H9 (cell line): ENCODE measurements around the gene FGD6. TPM values are rescaled to one million over a fixed set of nuclear protein-coding genes. Genes with fewer than 3 reads are reported as not detected.

Experiments
- DNase-seq: peaks from one replicate; pipeline ENCODE4 v3.0.0-alpha.2; 2017
- H2AFZ ChIP-seq: one replicate; pipeline ENCODE4 v1.6.1; 2013; ENCODE audit warnings: mild to moderate bottlenecking, low read length, control low read depth, moderate library complexity
- H2AK5ac ChIP-seq: 2 replicates; pipeline ENCODE4 v1.6.1; 2013; ENCODE audit warnings: low read length, control low read depth, mixed read lengths; ENCODE audit not compliant: insufficient read length
- H2BK120ac ChIP-seq: one replicate; pipeline ENCODE4 v1.6.1; 2013; ENCODE audit warnings: low read depth, mild to moderate bottlenecking, low read length, control low read depth, inconsistent platforms; ENCODE audit not compliant: poor library complexity, severe bottlenecking
- H2BK12ac ChIP-seq: 2 replicates; pipeline ENCODE4 v1.6.1; 2013; ENCODE audit warnings: low read length, control low read depth, mixed read lengths, low read depth; ENCODE audit not compliant: insufficient read length
- H2BK15ac ChIP-seq: 2 replicates; pipeline ENCODE4 v1.6.1; 2013; ENCODE audit warnings: low read depth, low read length, control low read depth
- H2BK20ac ChIP-seq: one replicate; pipeline ENCODE4 v1.6.1; 2013; ENCODE audit warnings: low read depth, mild to moderate bottlenecking, low read length, control low read depth, inconsistent platforms; ENCODE audit not compliant: poor library complexity, severe bottlenecking
- H2BK5ac ChIP-seq: 2 replicates; pipeline ENCODE4 v1.6.1; 2013; ENCODE audit warnings: low read length, control low read depth, mixed read lengths; ENCODE audit not compliant: insufficient read length
- H3K14ac ChIP-seq: 2 replicates; pipeline ENCODE4 v1.6.1; 2013; ENCODE audit warnings: low read length, control low read depth; ENCODE audit not compliant: insufficient read depth
- H3K18ac ChIP-seq: 2 replicates; pipeline ENCODE4 v1.6.1; 2013; ENCODE audit warnings: low read depth, mild to moderate bottlenecking, mixed read lengths, low read length, control low read depth; ENCODE audit not compliant: insufficient read length
- H3K23ac ChIP-seq: 2 replicates; pipeline ENCODE4 v1.6.1; 2013; ENCODE audit warnings: low read length, control low read depth, mixed read lengths, low read depth; ENCODE audit not compliant: insufficient read length
- H3K23me2 ChIP-seq: 2 replicates; pipeline ENCODE4 v1.6.1; 2013; ENCODE audit warnings: low read depth, mild to moderate bottlenecking, mixed read lengths, low read length, control low read depth; ENCODE audit not compliant: insufficient read length, poor library complexity, severe bottlenecking
- H3K27ac ChIP-seq: 2 replicates; pipeline ENCODE4 v1.5.1; 2013; ENCODE audit warnings: low read length, control low read depth, mixed read lengths, low read depth; ENCODE audit not compliant: insufficient read length
- H3K27me3 ChIP-seq: 2 replicates; pipeline ENCODE4 v1.6.1; 2013; ENCODE audit warnings: low read length, control low read depth, inconsistent platforms; ENCODE audit not compliant: insufficient read depth
- H3K4ac ChIP-seq: 2 replicates; pipeline ENCODE4 v1.6.1; 2013; ENCODE audit warnings: low read depth, mild to moderate bottlenecking, control low read depth, inconsistent platforms, low read length, moderate library complexity
- H3K4me1 ChIP-seq: 2 replicates; pipeline ENCODE4 v1.6.1; 2013; ENCODE audit warnings: low read length, control low read depth, inconsistent platforms; ENCODE audit not compliant: insufficient read depth
- H3K4me2 ChIP-seq: 2 replicates; pipeline ENCODE4 v1.6.1; 2013; ENCODE audit warnings: low read length, control low read depth, mixed read lengths; ENCODE audit not compliant: insufficient read length, insufficient read depth
- H3K56ac ChIP-seq: 2 replicates; pipeline ENCODE4 v1.6.1; 2013; ENCODE audit warnings: low read depth, mild to moderate bottlenecking, mixed read lengths, low read length, control low read depth; ENCODE audit not compliant: insufficient read length
- H3K79me1 ChIP-seq: 2 replicates; pipeline ENCODE4 v1.6.1; 2013; ENCODE audit warnings: low read depth, mild to moderate bottlenecking, moderate library complexity, low read length, control low read depth, inconsistent platforms; ENCODE audit not compliant: insufficient read depth, poor library complexity, severe bottlenecking
- H3K79me2 ChIP-seq: 2 replicates; pipeline ENCODE4 v1.6.1; 2013; ENCODE audit warnings: low read length, control low read depth, inconsistent platforms; ENCODE audit not compliant: insufficient read depth
- H3K9ac ChIP-seq: 2 replicates; pipeline ENCODE4 v1.6.1; 2013; ENCODE audit warnings: low read length, control low read depth, mixed read lengths; ENCODE audit not compliant: insufficient read length; ENCODE audit errors: extremely low read depth
- H3K9me3 ChIP-seq: one replicate; pipeline ENCODE4 v1.6.1; 2013; ENCODE audit warnings: low read depth, low read length, inconsistent platforms; ENCODE audit not compliant: control insufficient read depth
- H3T11ph ChIP-seq: one replicate; pipeline ENCODE4 v1.6.1; 2013; ENCODE audit warnings: mild to moderate bottlenecking, low read length, control low read depth, inconsistent platforms
- H4K20me1 ChIP-seq: one replicate; pipeline ENCODE4 v1.6.1; 2013; ENCODE audit not compliant: control insufficient read depth, insufficient read length, insufficient read depth
- H4K5ac ChIP-seq: 2 replicates; pipeline ENCODE4 v1.6.1; 2013; ENCODE audit warnings: low read depth, mild to moderate bottlenecking, mixed read lengths, low read length, control low read depth; ENCODE audit not compliant: insufficient read length
- H4K8ac ChIP-seq: replicated peaks from 2 replicates; pipeline ENCODE4 v1.6.1; 2013; ENCODE audit warnings: low read length, control low read depth, mixed read lengths, low read depth; ENCODE audit not compliant: insufficient read length
- H4K91ac ChIP-seq: 2 replicates; pipeline ENCODE4 v1.6.1; 2013; ENCODE audit warnings: low read depth, mild to moderate bottlenecking, moderate library complexity, mixed read lengths, low read length, control low read depth; ENCODE audit not compliant: insufficient read length
- H3K27ac Mint-ChIP-seq, 3 experiments: 2 replicates in 2 of 3; 3 replicates in 1 of 3; pipeline ENCODE4 v1.8.0; 2020 to 2021; ENCODE audit warnings: mixed read lengths in 3 of 3, mild to moderate bottlenecking in 1 of 3, moderate library complexity in 1 of 3
- H3K27me3 Mint-ChIP-seq: 2 replicates; pipeline ENCODE4 v1.8.0; 2021; ENCODE audit warnings: low read depth, mild to moderate bottlenecking, moderate library complexity, mixed read lengths
- H3K36me3 Mint-ChIP-seq, 3 experiments: 2 replicates in 2 of 3; 3 replicates in 1 of 3; pipeline ENCODE4 v1.8.0; 2020 to 2021; ENCODE audit warnings: low read depth in 3 of 3, mixed read lengths in 3 of 3; ENCODE audit not compliant: insufficient read depth in 1 of 3
- H3K4me1 Mint-ChIP-seq, 2 experiments: 2 replicates each; pipeline ENCODE4 v1.8.0; 2020; ENCODE audit warnings: mixed read lengths in 2 of 2
- H3K4me3 Mint-ChIP-seq, 2 experiments: 2 replicates in 1 of 2; 3 replicates in 1 of 2; pipeline ENCODE4 v1.8.0; 2020 to 2021; ENCODE audit warnings: mild to moderate bottlenecking in 2 of 2, mixed read lengths in 2 of 2, moderate library complexity in 1 of 2
- H3K9me3 Mint-ChIP-seq, 2 experiments: 2 replicates in 1 of 2; 3 replicates in 1 of 2; pipeline ENCODE4 v1.8.0; 2020; ENCODE audit warnings: mild to moderate bottlenecking in 2 of 2, mixed read lengths in 2 of 2, moderate library complexity in 1 of 2
- total RNA-seq: library from RNA; stranded (reverse); gene quantifications from 2 replicates; pipeline ENCODE4 v1.2.1, GENCODE V29; 2021
- TF ChIP-seq, protein P1 (sequence below): fragments of 200-600 bp; sonication (generic); conservative IDR thresholded peaks from 3 replicates; pipeline ENCODE4 v1.8.0; 2021; ENCODE audit warnings: antibody characterized with exemption, mild to moderate bottlenecking

Gene FGD6
- total RNA-seq, 1 experiment from 2014 or later = 39.5 TPM

DNA sequence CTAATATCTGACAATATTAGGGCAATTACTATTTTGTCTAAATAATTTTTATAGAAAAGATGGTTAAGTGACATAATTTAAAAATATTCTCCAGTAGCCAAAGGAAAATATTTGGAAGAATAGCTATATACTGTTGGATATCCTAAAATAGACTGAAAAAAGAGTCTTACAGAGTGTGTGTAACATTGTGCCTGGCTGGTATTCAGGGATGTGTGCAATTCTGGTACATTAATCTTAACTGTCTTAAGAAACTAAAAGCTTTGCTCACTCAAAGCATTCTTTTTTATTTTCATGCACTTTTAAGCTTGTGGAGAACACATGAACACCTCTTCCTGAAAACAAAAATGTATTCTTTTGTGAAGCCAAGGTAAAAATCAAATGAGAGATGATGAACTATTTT, 133.8 kb downstream of the FGD6 start:
- Histone ChIP-seq H3K56ac (no peak overlapping the region), H2AFZ (no peak overlapping the region), H3K4me2 (no peak overlapping the region), H2BK20ac (no peak overlapping the region), H3K4ac (no peak overlapping the region), H3T11ph (no peak overlapping the region), H4K91ac (no peak overlapping the region), H2BK5ac (no peak overlapping the region), H4K20me1 (no peaks in the 10 kb centered on the region), H3K79me2 (no peaks in the 10 kb centered on the region), H2BK12ac (no peak overlapping the region), H3K9ac (no peak overlapping the region), H3K4me1 (no peaks in the 10 kb centered on the region), H4K8ac (no peak overlapping the region), H3K9me3 (no peaks in the 10 kb centered on the region), H3K27me3 (no peaks in the 10 kb centered on the region), H3K79me1 (no peaks in the 10 kb centered on the region), H3K23me2 (no peaks in the 10 kb centered on the region), H2BK15ac (no peak overlapping the region), H3K23ac (no peak overlapping the region), H2AK5ac (no peak overlapping the region), H2BK120ac (no peak overlapping the region), H3K27ac (no peak overlapping the region), H3K14ac (no peak overlapping the region), H3K18ac (no peak overlapping the region), H4K5ac (no peak overlapping the region)
- Mint-ChIP-seq H3K27ac (no peak overlapping the region), H3K9me3 (no peaks in the 10 kb centered on the region), H3K27me3 (no peaks in the 10 kb centered on the region), H3K36me3 (peaks cover 0 to 45% (median 19%) of the 10 kb centered on the region in 3 experiments; a peak in 6 of 7 replicates), H3K4me1 (peaks cover 0 to 3% of the 10 kb centered on the region in 2 experiments; a peak in 2 of 4 replicates), H3K4me3 (no peak overlapping the region)
- TF ChIP-seq, protein P1, sequence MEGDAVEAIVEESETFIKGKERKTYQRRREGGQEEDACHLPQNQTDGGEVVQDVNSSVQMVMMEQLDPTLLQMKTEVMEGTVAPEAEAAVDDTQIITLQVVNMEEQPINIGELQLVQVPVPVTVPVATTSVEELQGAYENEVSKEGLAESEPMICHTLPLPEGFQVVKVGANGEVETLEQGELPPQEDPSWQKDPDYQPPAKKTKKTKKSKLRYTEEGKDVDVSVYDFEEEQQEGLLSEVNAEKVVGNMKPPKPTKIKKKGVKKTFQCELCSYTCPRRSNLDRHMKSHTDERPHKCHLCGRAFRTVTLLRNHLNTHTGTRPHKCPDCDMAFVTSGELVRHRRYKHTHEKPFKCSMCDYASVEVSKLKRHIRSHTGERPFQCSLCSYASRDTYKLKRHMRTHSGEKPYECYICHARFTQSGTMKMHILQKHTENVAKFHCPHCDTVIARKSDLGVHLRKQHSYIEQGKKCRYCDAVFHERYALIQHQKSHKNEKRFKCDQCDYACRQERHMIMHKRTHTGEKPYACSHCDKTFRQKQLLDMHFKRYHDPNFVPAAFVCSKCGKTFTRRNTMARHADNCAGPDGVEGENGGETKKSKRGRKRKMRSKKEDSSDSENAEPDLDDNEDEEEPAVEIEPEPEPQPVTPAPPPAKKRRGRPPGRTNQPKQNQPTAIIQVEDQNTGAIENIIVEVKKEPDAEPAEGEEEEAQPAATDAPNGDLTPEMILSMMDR = no peak
- no peak for DNase-seq
